ENCODE results near the gene CDK6.

CDK6 gene

GRCh38 chr7:92706563-92706962 lies 129.8 kb downstream of the CDK6 start:
- H3K9ac ChIP-seq (ENCODE audit: low read depth, low read length): no peak overlapping the region
- H3K9me3 ChIP-seq (ENCODE audit: insufficient read depth, low read length, severe bottlenecking): no peaks in the 10 kb centered on the region
- peak overlapping the region; percentile 48 for H3K27ac ChIP-seq (ENCODE audit: low read length)
- DNase-seq: no peak
- H3K79me2 ChIP-seq (ENCODE audit: insufficient read depth, low read length): peaks cover 100% of the 10 kb centered on the region
- peaks cover 9% of the 10 kb centered on the region for H3K4me1 ChIP-seq (ENCODE audit: insufficient read depth, low read length)
- TF ChIP-seq EZH2 (IDR thresholded peaks at IDR 0.05; ENCODE audit: borderline replicate concordance, low read depth, low read length, severe bottlenecking): no peak
- TF ChIP-seq, protein P1, sequence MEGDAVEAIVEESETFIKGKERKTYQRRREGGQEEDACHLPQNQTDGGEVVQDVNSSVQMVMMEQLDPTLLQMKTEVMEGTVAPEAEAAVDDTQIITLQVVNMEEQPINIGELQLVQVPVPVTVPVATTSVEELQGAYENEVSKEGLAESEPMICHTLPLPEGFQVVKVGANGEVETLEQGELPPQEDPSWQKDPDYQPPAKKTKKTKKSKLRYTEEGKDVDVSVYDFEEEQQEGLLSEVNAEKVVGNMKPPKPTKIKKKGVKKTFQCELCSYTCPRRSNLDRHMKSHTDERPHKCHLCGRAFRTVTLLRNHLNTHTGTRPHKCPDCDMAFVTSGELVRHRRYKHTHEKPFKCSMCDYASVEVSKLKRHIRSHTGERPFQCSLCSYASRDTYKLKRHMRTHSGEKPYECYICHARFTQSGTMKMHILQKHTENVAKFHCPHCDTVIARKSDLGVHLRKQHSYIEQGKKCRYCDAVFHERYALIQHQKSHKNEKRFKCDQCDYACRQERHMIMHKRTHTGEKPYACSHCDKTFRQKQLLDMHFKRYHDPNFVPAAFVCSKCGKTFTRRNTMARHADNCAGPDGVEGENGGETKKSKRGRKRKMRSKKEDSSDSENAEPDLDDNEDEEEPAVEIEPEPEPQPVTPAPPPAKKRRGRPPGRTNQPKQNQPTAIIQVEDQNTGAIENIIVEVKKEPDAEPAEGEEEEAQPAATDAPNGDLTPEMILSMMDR (IDR thresholded peaks at IDR 0.05; ENCODE audit: borderline replicate concordance, extremely low read depth, low read length, poor library complexity, severe bottlenecking): no peak
- no peak overlapping the region for H3K4me3 ChIP-seq (ENCODE audit: low read depth in 1 of 2, low read length in 2 of 2)
- ATAC-seq (ENCODE audit: insufficient read depth, low read depth): no peak
- no peaks in the 10 kb centered on the region for H3K27me3 ChIP-seq (ENCODE audit: insufficient read depth, low read length, poor library complexity)
- peaks cover 89% of the 10 kb centered on the region for H3K36me3 ChIP-seq (ENCODE audit: insufficient read depth, low read length)
- no peak overlapping the region for H3K4me2 ChIP-seq (ENCODE audit: insufficient read depth, low read length)
- H4K20me1 ChIP-seq (ENCODE audit: insufficient read depth, low read length): peaks cover 10% of the 10 kb centered on the region; the same call in 1 of the 2 replicates
- no peak overlapping the region for H2AFZ ChIP-seq (ENCODE audit: low read depth, low read length)

DNA sequence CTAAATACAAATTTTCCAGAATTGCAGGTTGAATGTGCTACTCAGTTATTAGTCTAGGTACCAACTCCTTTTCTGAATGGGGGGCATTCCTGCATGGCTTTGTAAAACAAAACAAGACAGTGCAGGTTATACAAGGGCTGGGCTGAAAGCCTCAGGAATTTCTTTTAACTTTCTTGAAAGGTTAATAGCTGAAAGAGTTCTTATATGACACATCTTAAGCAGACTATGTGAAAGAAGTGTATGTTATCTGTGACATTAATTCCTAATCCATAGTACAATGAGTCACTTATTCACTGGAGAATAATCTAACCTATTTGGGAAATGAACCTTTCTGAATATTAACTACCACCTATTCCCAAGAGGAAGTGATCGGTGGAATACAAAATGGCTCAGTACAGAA lies 130.5 kb downstream of the CDK6 start:
- Histone ChIP-seq H3K79me2 (ENCODE audit: insufficient read depth, low read length) (peaks cover 98% of the 10 kb centered on the region), H3K27me3 (ENCODE audit: insufficient read depth, low read length, poor library complexity) (no peaks in the 10 kb centered on the region), H3K36me3 (ENCODE audit: insufficient read depth, low read length) (peaks cover 88% of the 10 kb centered on the region), H3K4me3 (ENCODE audit: low read depth in 1 of 2, low read length in 2 of 2) (no peak overlapping the region), H3K27ac (ENCODE audit: low read length) (peak overlapping the region; percentile 48; the same call in 1 of the 2 replicates), H2AFZ (ENCODE audit: low read depth, low read length) (no peak overlapping the region), H3K9ac (ENCODE audit: low read depth, low read length) (no peak overlapping the region), H3K4me2 (ENCODE audit: insufficient read depth, low read length) (no peak overlapping the region), H3K9me3 (ENCODE audit: insufficient read depth, low read length, severe bottlenecking) (no peaks in the 10 kb centered on the region), H3K4me1 (ENCODE audit: insufficient read depth, low read length) (peaks cover 9% of the 10 kb centered on the region), H4K20me1 (ENCODE audit: insufficient read depth, low read length) (peaks cover 12% of the 10 kb centered on the region; the same call in 1 of the 2 replicates)
- DNase-seq: no peak
- no peak for TF ChIP-seq EZH2 (IDR thresholded peaks at IDR 0.05; ENCODE audit: borderline replicate concordance, low read depth, low read length, severe bottlenecking)
- TF ChIP-seq, protein P1 (IDR thresholded peaks at IDR 0.05; ENCODE audit: borderline replicate concordance, extremely low read depth, low read length, poor library complexity, severe bottlenecking): no peak
- ATAC-seq (ENCODE audit: insufficient read depth, low read depth): no peak

DNA sequence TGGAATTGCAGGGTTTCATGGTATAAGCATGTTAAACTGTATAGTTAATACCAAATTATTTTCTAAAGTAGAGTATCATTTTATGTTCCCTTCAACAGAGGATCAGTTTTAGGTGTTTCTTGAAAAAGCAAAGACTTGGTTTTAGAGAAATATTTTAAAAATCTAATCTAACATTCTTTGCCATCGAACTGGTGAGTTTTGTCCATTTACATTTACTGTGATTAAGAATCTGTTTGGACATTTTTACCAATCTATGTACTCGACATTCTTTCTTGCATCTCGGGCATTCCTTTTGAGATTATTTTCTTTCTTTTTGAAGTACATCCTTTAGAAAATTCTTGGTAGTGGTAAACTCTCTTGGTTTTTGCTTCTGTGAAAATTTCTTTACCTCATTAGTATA lies 131.5 kb downstream of the CDK6 start:
- no peaks in the 10 kb centered on the region for H3K9me3 ChIP-seq (ENCODE audit: insufficient read depth, low read length, severe bottlenecking)
- H3K27ac ChIP-seq (ENCODE audit: low read length): peak overlapping the region; percentile 48
- ATAC-seq (ENCODE audit: insufficient read depth, low read depth) (no peak), DNase-seq (no peak)
- H3K4me2 ChIP-seq (ENCODE audit: insufficient read depth, low read length): no peak overlapping the region
- peaks cover 98% of the 10 kb centered on the region for H3K79me2 ChIP-seq (ENCODE audit: insufficient read depth, low read length)
- H3K27me3 ChIP-seq (ENCODE audit: insufficient read depth, low read length, poor library complexity): no peaks in the 10 kb centered on the region
- H4K20me1 ChIP-seq (ENCODE audit: insufficient read depth, low read length): peaks cover 20% of the 10 kb centered on the region; the same call in 1 of the 2 replicates
- H3K36me3 ChIP-seq (ENCODE audit: insufficient read depth, low read length): peaks cover 88% of the 10 kb centered on the region
- no peak overlapping the region for H3K4me3 ChIP-seq (ENCODE audit: low read depth in 1 of 2, low read length in 2 of 2)
- H2AFZ ChIP-seq (ENCODE audit: low read depth, low read length): no peak overlapping the region
- TF ChIP-seq, protein P1 (IDR thresholded peaks at IDR 0.05; ENCODE audit: borderline replicate concordance, extremely low read depth, low read length, poor library complexity, severe bottlenecking): no peak
- no peak for TF ChIP-seq EZH2 (IDR thresholded peaks at IDR 0.05; ENCODE audit: borderline replicate concordance, low read depth, low read length, severe bottlenecking)
- H3K9ac ChIP-seq (ENCODE audit: low read depth, low read length): no peak overlapping the region
- peaks cover 17% of the 10 kb centered on the region for H3K4me1 ChIP-seq (ENCODE audit: insufficient read depth, low read length)
